ENCODE results near the gene CALHM6.
"Not testable (repeated sequence)": the region's sequence is repeated elsewhere in the genome, so short reads cannot be mapped to it uniquely, and the experiment has no call there.

CALHM6 gene

DNA sequence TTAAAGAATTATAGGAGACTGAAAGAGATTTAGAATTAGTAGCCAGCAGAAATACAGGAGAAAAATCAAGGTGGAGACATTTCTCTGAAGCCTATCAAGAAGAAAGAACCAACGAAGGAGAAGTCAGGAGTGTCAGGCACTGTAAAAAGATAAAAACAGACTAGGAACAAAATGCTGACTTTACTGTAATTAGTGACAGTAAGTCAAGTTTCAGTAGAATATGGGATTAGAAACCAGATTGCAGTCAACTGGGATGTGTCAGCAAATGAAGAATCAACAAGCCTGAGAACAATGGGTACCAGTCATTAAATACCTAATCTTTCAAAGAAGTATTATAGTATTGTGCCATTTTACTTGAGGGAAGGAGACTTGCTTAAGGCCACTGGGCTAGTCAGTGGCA is 21.6 kb downstream of the CALHM6 start:
- no peak for DNase-seq

DNA sequence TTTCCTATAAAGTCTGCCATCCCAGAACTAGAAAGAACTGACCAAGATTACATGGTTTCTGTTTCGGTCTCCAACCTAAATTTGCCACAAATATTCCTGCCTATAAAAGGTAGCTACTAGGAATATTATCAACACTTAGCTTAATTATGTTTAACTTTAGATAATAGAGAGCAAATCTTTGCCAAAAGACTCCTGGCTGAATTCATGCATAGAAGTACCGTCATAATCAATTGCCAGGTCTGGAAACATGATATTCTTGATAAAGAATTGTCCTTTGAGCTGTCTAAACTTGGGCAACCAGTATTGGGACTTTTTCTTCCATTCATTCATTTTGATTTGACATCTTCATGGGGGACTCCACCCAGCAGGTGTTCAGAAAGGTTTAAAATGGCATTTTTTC is 22.4 kb downstream of the CALHM6 start:
- DNase-seq, result no peak

DNA sequence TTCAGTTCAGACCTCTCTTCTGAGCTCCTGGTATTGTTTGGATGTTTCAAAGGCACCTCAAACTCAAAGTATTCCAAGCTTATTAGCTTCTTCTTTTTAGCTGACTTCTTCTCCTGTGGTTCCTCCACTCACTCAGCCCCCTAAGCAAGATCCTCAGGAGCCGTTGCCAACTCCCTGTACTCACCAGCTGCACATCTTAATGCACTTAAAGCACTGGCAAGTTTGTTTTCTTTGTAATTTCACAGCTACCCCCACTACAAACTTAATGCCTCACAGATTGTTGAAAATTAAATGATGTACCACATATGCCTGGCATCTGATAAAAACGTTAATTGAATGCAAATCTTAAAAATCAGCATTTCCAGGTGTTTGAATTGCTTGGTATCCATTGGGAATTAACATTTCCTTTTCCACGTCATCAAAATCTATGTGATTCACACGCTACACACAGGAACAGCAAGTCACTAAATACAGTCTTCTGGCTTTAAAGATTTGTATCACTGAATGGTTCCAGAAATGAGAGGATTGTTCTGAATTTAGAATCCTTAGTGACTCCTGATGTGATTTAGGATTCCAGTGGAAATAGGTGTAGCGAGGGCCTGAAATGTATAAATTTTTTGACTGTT is 24.5 kb downstream of the CALHM6 start:
- no peak for DNase-seq

DNA sequence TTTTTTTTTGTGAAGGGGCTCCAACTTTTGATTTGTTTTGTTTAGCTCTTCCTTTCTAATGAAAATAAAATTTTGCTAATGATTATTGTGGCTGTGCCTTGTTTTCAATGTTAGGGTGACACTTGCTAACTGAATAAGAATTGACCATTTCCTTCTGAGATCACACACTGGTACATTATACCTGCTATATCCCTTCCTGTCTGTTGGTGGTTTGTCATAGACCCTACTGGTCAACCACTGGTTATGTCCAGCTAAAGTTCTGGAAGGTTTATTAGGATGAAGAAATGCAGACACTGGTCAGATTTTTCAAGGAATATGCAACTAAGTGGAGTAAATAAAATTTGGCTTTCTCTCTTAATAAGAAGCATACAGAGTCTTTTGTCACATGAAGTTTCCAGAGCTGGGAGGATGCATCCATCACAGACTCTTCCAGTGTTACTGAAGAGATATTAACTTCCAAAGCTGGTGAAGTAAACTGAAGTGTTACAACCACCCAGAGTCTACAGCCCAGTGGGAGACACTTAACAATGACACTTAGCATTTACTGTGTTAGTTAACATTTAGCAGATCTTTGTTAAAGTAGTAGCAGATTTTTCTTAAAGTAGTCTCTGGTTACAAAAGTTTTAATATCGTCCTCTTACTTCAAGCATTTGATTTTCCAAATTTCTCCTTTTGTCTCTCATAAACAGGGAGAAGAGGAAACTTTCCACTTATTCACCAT is 30.6 kb downstream of the CALHM6 start:
- no peak for DNase-seq

DNA sequence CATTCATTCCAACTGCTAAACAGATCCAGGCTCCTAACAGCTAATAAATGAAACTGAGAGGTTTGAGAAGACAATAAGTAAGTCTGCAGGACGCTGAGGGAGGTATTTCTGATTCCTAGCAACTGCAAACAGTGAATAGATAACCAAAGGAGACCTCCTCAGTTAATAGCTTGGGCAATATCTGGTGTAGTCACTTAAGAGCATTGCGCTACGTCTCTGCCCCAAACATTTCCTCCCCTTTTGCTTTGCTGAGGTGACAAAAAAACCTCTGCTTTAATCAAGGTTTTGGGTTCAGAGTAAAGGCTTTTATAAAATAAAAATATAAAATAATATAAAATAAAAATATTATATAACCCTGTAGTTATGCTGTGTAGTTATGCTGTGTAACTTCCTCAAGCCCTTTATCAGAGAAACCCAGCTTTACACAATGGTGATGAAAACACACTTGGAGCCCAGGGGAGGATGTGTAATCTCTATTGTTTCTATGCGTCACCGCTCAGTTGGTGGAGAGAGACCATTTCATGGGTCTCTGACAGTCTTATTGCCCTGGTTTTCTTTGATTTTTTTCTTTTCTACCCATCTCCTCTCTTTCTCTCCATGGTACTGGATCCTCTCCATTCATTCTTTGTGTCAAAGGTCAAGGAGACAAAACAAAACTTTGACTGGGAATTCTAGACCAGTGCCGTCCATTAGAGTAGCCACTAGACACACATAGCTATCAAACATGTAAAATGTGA is 31.3 kb downstream of the CALHM6 start:
- peak; percentile 43 to 87 (median 56) for DNase-seq

DNA sequence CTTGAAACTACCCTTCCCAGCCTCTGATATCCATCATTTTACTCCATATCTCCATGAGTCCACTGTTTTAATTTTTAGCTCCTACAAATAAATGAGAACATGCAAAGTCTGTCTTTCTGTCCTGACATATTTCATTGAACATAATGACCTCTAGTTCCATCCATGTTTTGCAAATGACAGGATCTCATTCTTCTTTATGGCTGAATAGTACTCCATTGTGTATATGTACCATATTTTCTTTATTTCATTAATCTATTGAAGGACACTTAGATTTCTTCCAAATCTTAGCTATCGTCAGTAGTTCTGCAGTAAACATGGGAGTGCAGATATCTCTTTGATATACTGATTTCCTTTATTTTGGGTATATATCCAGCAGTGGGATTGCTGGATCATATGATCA is 34.0 kb downstream of the CALHM6 start:
- not testable (repeated sequence) for DNase-seq

DNA sequence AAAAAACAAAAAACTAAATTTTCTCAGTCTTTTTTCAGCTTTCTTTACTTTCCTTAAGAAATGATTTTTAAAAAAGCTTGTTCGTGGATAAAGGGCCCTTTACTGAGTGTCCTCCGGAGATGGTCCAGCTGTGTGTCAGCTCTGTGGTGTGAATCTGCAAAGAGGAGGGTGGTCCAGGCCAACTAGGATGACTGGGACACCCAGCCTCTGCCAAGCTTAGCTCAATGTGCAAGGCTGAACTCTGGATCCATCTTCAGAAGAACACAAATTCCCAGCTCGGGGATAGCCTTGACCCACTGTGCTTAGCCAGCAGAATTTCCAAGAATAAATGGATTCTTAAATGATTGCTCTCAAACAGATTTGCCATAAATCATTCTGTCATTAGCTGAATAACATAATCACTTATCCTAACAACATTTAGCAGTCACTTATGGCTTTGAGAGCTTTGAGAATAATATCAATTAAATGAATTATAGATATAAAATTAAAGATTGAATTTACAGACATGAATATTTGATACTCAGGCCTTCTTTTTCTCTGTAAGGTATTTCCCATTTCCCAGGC is 36.0 kb downstream of the CALHM6 start:
- no peak for DNase-seq

DNA sequence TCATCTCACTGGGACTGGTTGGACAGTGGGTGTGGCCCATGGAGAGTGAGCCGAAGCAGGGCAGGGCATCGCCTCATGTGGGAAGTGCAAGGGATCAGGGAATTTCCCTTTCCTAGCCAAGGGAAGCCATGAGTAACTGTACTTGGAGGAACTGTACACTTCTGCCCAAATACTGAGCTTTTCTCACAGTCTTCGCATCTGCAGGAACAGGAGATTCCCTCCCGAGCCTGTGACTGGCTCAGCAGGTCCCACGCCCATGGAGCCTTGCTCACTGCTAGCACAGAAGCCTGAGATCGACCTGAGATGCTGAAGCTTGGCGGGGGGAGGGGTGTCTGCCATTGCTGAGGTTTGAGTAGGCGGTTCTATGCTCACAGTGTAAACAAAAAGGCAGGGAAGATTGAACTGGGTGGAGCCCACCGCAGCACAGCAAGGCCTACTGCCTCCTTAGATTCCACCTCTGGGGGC is 39.8 kb downstream of the CALHM6 start:
- peak; percentile 81 to 88 (median 82) for DNase-seq

DNA sequence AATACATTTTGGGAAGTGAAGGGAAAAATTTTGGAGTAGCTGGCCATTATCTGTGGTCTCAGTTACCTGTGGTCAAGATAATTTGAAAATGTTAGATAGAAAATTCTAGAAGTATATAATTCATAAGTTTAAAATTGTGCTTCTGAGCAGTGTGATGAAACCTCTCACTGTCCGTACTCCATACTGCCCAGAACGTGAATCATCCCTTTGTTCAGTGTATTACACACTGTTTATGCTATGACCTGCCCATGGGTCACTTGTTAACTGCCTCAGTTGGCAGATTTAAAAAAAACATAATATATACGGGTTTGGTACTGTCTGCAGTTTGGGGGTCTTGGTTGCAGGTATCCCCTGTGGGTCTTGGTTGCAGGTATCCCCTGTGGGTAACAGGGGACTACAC is 46.1 kb downstream of the CALHM6 start:
- no peak for DNase-seq

DNA sequence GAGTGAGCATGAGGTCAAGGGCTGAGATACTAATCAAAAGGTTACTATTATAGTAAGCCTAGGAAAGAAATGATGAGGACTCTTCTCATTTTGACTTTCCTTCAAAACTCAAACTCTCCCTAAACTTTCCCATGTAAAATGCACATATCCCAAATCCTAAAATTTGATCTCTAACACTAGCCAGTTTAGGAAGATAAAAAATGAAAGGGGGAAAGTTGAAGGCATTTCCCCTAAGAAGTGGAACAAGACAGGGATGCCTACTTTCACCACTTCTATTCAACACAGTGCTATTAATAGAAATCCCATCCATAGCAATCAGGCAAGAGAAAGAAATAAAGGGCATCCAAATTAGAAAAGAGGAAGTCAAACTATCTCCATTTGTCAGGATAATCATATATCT is 47.4 kb downstream of the CALHM6 start:
- no peak for DNase-seq

DNA sequence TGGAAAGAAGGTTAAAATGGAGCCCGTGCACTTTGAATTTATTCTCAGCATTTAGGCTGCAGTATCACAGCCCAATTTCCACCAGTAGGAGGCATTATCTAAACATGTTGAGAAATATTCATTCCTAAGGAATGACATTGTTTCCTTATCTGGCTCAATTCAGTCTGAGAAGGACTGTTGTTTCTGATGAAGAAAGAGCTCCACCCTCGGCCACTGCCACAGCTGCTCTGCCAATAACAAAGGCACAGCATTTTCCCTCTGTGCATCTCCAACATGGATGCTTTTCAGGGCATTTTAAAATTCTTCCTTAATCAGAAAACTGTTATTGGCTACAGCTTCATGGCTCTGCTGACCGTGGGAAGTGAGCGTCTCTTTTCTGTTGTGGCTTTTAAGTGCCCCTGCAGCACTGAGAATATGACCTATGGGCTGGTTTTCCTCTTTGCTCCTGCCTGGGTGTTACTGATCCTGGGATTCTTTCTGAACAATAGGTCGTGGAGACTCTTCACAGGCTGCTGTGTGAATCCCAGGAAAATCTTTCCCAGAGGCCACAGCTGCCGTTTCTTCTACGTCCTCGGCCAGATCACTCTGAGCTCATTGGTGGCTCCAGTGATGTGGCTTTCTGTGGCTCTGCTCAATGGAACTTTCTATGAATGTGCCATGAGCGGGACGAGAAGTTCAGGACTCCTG is 50.4 kb downstream of the CALHM6 start, which contains the start of gene CALHM5:
TSS of gene CALHM5 (plus strand) at position 216 of the 687 bp plus-strand sequence. CDS start at position 274, 58 bp downstream.
- peak; percentile 39 to 43 (median 41) for DNase-seq

DNA sequence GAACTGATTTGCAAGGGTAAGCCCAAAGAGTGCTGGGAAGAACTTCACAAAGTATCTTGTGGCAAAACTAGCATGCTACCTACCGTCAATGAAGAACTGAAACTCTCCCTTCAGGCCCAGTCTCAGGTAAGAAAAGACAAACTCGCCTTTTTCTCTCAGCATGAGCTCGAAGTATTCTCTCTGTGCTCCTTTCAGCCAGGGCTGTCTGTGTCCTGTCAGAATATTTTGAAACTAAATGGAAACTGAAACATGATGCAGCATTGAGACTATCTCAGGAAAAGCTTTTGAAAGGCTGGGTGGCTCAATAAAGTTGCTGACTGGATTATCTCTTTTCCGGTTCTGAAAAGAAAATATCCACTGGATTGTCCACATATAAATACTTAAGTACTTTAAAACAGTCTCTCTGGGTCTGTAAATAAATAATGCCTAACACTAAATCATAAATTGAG is 51.0 kb downstream of the CALHM6 start:
- peak; percentile 15 to 54 (median 42) for DNase-seq

DNA sequence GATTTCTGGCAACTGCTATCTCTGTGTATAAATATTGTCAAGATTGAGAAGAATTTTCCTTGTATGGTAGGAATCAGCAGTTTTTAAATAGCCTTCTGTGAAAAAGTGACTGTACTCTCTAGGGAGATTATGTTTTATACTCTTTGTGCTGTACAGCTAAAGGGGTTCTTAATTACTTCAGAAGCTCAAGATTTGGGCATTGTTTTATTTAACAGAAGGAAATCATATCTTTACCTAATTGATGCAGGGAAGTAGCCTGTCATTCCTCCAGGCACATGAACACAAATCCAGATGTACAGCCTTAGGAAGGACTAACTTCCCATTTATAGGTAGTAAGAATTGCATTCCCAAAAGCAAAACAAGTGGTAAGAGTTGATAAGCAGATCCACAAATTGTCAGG is 51.6 kb downstream of the CALHM6 start:
- no peak for DNase-seq
